Heart left ventricle (tissue), 16 donors: ENCODE data around the gene SMO. TPM values are rescaled to one million over a fixed set of nuclear protein-coding genes. Genes with fewer than 3 reads are reported as not detected.
"Not testable (repeated sequence)": the region's sequence is repeated elsewhere in the genome, so short reads cannot be mapped to it uniquely, and the experiment has no call there.

Experiments
- ATAC-seq, 4 donors: fragments of 200-7000 bp; cut with Tn5 transposase; one replicate each; pipeline ENCODE4 v1.9.1; 2020 to 2022; ENCODE audit warnings: moderate library complexity in 4 of 4, mild to moderate bottlenecking in 3 of 4, moderate number of reproducible peaks in 1 of 4
- DNase-seq, 5 donors: peaks; one replicate each; pipeline ENCODE4 v3.0.0-alpha.2; 2020
- H3K27ac ChIP-seq, 12 donors: fragments of 200-600 bp; sonication (generic) in 4 of 12; one replicate each; pipeline versions ENCODE4 v1.5.0 to v1.8.0; 2016 to 2022; ENCODE audit warnings: mild to moderate bottlenecking in 2 of 12
- H3K27me3 ChIP-seq, 9 donors: fragments of 200-600 bp; sonication (generic) in 2 of 9; one replicate each; pipeline versions ENCODE4 v1.5.1 to v1.8.0; 2016 to 2022; ENCODE audit warnings: mild to moderate bottlenecking in 3 of 9
- H3K36me3 ChIP-seq, 9 donors: fragments of 200-600 bp; sonication (generic) in 2 of 9; one replicate each; pipeline versions ENCODE4 v1.5.0 to v1.8.0; 2018 to 2022; ENCODE audit warnings: mild to moderate bottlenecking in 2 of 9
- H3K4me1 ChIP-seq, 12 donors: fragments of 200-600 bp; sonication (generic) in 4 of 12; one replicate each; pipeline versions ENCODE4 v1.5.0 to v1.8.0; 2016 to 2022; ENCODE audit warnings: mild to moderate bottlenecking in 3 of 12
- H3K4me3 ChIP-seq, 12 donors: fragments of 200-600 bp; sonication (generic) in 4 of 12; one replicate each; pipeline versions ENCODE4 v1.5.0 to v1.8.0; 2017 to 2022; ENCODE audit warnings: mild to moderate bottlenecking in 9 of 12, moderate library complexity in 4 of 12
- H3K9me3 ChIP-seq, 12 donors: fragments of 200-600 bp; sonication (generic) in 4 of 12; one replicate each; pipeline versions ENCODE4 v1.5.0 to v1.8.0; 2016 to 2022; ENCODE audit warnings: mild to moderate bottlenecking in 1 of 12
- CTCF ChIP-seq, 12 donors: fragments of 200-600 bp; sonication (generic) in 4 of 12; IDR thresholded peaks; one replicate each; pipeline versions ENCODE4 v1.5.0 to v1.8.0; 2018 to 2022; ENCODE audit warnings: antibody characterized with exemption in 12 of 12, mild to moderate bottlenecking in 5 of 12
- POLR2A ChIP-seq, 2 donors: fragments of 450-650 bp; IDR thresholded peaks; one replicate each; pipeline ENCODE4 v1.6.1; 2017; ENCODE audit warnings: antibody characterized with exemption in 2 of 2, mild to moderate bottlenecking in 2 of 2, moderate library complexity in 2 of 2
- WGBS, 4 donors: extraction: QIAGEN DNeasy Blood & Tissue Kit in 2 of 4; methylation state at CpG; one replicate each; pipeline versions ENCODE4 v1.1.5 to v1.1.7; 2013 to 2018; 5-methylcytosine and 5-hydroxymethylcytosine counted together
- intact Hi-C, 10 donors: fragments of 100-400 bp; cut with DNase I; formaldehyde crosslinking; loops; one replicate each; pipeline versions ENCODE4 v1.11.1 to v1.14.2; 2022
- polyA plus RNA-seq, 2 donors: library from polyadenylated mRNA; stranded (reverse); fragments of 200-250 nt; gene quantifications; one replicate each; pipeline ENCODE4 v1.2.3, GENCODE V29; 2013
- total RNA-seq, 9 donors: library from RNA; depleted of rRNA in 2 of 9; stranded (reverse); fragments of >200 nt in 2 of 9; fragmentation: NEBNext Ultra II Directional in 3 of 9; extraction: Animal tissue kit (Norgen Biotek cat#: 25700) in 3 of 9; gene quantifications; one replicate each; pipeline versions ENCODE4 v1.1.0 to v1.2.4, GENCODE V29; 2016 to 2023
- donor health status: ischemic (EF 13 %, LVEDD 7.1; RV severe dilation, severe dysfunction).
- donor health status: healthy with polysubstance abuse.
- donor health status: DM: no; HTN: yes; CAD: no.
- donor health status: DM: no; HTN: no; CAD: no.
- donor health status: ischemic (EF 25% LVEDD 6.9; RV normal size, moderate dysfunction).
- donor health status: ischemic (EF 25% LVEDD 5.7; RV mildly dilated, moderate dysfunction).
- donor health status: healthy.
- donor health status: DM: yes; HTN: yes; CAD: no.
- donor health status: ischemic (EF 35%, LVEDD 5.7; RV mildly dilated, moderate dysfunction).
- donor health status: nonischemic (EF 11% LVEDD 7.7; RV severe dilation, severe dysfunction).
- donor health status: DM: yes; HTN: yes; CAD: no.
- donor health status: PGD.
- donor health status: ischemic (EF 29% LVEDD 5.4; RV normal size, mild dysfunction).
- donor health status: nonischemic (EF 23%, LVEDD 6.1; RV moderate dilation, normal function).

The SMO gene
- total and polyA plus RNA-seq, 11 donors, result 1.7 to 7.3 (median 3.9) TPM

DNA sequence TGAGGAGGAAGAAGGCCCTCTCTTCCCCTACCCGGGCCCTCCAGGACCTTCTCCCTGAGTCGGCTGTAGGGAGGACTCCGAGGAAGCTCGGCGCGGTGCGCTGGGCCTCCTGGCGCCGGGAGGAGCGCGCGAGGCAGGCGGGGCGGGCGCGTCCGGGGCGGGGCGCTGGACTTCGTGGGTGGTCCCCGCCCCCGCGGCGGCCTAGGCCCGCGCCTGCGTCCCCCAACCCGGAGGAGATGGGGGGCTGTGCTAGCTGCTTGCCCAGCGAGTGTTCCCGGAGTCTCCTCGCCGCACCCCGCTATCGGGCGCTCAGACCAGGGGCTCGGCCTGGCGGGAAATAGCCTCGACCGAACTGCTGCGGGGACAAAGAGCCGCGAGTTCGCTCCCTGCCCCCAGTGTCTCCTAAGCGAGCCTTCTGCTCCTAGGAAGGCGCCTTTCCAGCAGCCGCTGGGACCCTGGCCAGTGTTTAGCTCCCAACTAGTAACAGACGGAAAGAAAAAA, 19.2 kb upstream of the SMO start:
- WGBS, 4 donors, result 3 to 4% (median 3%) methylated on average over 35 to 47 of the region's 47 CpGs
- H3K4me1 ChIP-seq, result peaks cover 0 to 17% (median 4%) of the 10 kb centered on the region in 12 donors
- H3K4me3 ChIP-seq, result peak overlapping the region; percentile 1 to 67 (median 53)
- DNase-seq (peak; percentile 59 to 82 (median 65)), ATAC-seq (peak; percentile 35 to 90 (median 84))
- intact Hi-C loops, result loop anchor here in 1 of 10 donors (5.0 kb wide), 1 partner anchor 43 kb away; no protein-coding TSS in a partner anchor
- H3K27me3 ChIP-seq, result no peaks in the 10 kb centered on the region
- no peaks in the 10 kb centered on the region for H3K9me3 ChIP-seq
- H3K27ac ChIP-seq, result peak overlapping the region in 6 of 12 donors; percentile 13 to 64 (median 34)
- peaks cover 0 to 7% (median 0%) of the 10 kb centered on the region in 9 donors for H3K36me3 ChIP-seq
- no peak for TF ChIP-seq POLR2A (IDR thresholded peaks at IDR 0.05)
- TF ChIP-seq CTCF (IDR thresholded peaks at IDR 0.05), result no peak

- Histone ChIP-seq H3K9me3 (no peaks in the 10 kb centered on the region), H3K27ac (peak overlapping the region in 5 of 12 donors; percentile 13 to 64 (median 34)), H3K4me3 (peak overlapping the region; percentile 1 to 67 (median 53)), H3K4me1 (peaks cover 0 to 17% (median 4%) of the 10 kb centered on the region in 12 donors), H3K27me3 (no peaks in the 10 kb centered on the region), H3K36me3 (peaks cover 0 to 3% (median 0%) of the 10 kb centered on the region in 9 donors)
- ATAC-seq (peak in 1 of 4 donors; percentile 25), DNase-seq (peak in 1 of 5 donors; percentile 44)
- WGBS, 4 donors, result 61 to 70% (median 66%) methylated on average over 16 of the region's 16 CpGs
- intact Hi-C loops, result loop anchor here in 1 of 10 donors (5.0 kb wide), 1 partner anchor 42 kb away; no protein-coding TSS in a partner anchor
- TF ChIP-seq POLR2A (IDR thresholded peaks at IDR 0.05) (no peak), CTCF (IDR thresholded peaks at IDR 0.05) (no peak)
Observed at GRCh38 chr7:129169686-129170440, 18.6 kb upstream of the SMO start.

DNA sequence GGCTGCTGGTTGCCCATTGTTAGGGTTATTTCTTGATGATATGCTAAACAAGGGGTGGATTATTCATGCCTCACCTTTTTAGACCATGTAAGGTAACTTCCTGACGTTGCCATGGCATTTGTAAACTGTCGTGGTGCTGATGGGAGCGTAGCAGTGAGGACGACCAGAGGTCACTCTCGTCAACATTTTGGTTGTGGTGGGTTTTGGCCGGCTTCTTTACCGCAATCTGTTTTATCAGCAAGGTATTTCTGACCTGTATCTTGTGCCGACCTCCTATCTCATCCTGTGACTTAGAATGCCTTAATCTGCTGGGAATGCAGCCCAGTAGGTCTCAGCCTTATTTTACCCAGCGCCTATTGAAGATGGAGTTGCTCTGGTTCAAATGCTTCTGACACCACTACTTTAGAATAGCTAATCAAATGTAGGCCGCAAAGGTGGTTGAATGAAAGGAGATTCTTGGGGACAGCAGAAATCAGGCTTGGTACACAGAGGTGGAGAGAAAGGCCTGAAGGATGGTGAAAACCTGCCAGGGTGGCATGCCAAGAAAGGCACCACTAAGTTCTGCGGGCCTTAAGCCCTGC, 17.9 kb upstream of the SMO start:
- intact Hi-C loops, result no loop called here
- H3K36me3 ChIP-seq, result no peaks in the 10 kb centered on the region
- no peak for ATAC-seq
- no peak overlapping the region for H3K27ac ChIP-seq
- WGBS, 4 donors, result 91 to 94% (median 93%) methylated on average over 11 of the region's 11 CpGs
- TF ChIP-seq POLR2A (IDR thresholded peaks at IDR 0.05) (no peak), CTCF (IDR thresholded peaks at IDR 0.05) (no peak)
- peaks cover 0 to 17% (median 4%) of the 10 kb centered on the region in 12 donors for H3K4me1 ChIP-seq
- DNase-seq, result no peak
- no peaks in the 10 kb centered on the region for H3K27me3 ChIP-seq
- no peak overlapping the region for H3K4me3 ChIP-seq
- no peaks in the 10 kb centered on the region for H3K9me3 ChIP-seq

DNA sequence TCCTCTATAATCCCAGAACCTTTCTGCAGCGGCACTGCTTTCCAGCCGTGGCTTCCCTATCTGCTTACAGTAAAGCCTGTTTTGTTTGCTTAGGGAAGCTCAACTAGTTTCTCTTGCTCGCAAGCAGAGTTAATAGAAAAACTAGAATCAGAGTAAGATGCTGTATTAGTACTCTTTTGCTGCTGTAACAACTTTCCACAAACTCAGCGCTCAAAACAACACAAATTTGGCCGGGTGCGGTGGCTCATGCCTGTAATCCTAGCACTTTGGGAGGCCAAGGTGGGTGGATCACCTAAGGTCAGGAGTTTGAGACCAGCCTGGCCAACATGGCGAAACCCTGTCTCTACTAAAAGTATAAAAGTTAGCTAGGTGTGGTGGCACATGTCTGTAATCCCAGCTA, 14.6 kb upstream of the SMO start:
- H3K27me3 ChIP-seq, DNase-seq, H3K9me3 ChIP-seq, ATAC-seq, H3K27ac ChIP-seq, H3K4me3 ChIP-seq, intact Hi-C loops, H3K36me3 ChIP-seq: not testable (repeated sequence)
- 91 to 95% (median 93%) methylated on average over 7 of the region's 7 CpGs for WGBS, 4 donors
- peaks cover 0 to 13% (median 1%) of the 10 kb centered on the region in 12 donors for H3K4me1 ChIP-seq
